Left renal pelvis (tissue), 4 donors: Measurements from ENCODE around the gene IFFO2. TPM values are rescaled to one million over a fixed set of nuclear protein-coding genes. Genes with fewer than 3 reads are reported as not detected.
"Not testable (repeated sequence)": the region's sequence is repeated elsewhere in the genome, so short reads cannot be mapped to it uniquely, and the experiment has no call there.

Source experiments
- DNase-seq, 4 donors: peaks; one replicate each; pipeline ENCODE4 v3.0.0-alpha.2; 2013; ENCODE audit warnings: low read depth in 4 of 4, low spot score in 3 of 4
- polyA plus RNA-seq, 4 donors: library from polyadenylated mRNA; unstranded; fragments of 120-200 nt; gene quantifications; one replicate each; pipeline ENCODE4 v1.2.1, GENCODE V29; 2013; ENCODE audit not compliant: insufficient read length in 4 of 4

The IFFO2 gene
- polyA plus RNA-seq, 4 donors = 8.7 to 28.7 (median 23.9) TPM

- no peak for DNase-seq
These were observed 75.9 kb downstream of the IFFO2 start for GRCh38 chr1:18880585-18880984.

- DNase-seq = peak in 2 of 4 donors; percentile 43 to 57
These were observed 76.6 kb downstream of the IFFO2 start for GRCh38 chr1:18879791-18880309.

DNA sequence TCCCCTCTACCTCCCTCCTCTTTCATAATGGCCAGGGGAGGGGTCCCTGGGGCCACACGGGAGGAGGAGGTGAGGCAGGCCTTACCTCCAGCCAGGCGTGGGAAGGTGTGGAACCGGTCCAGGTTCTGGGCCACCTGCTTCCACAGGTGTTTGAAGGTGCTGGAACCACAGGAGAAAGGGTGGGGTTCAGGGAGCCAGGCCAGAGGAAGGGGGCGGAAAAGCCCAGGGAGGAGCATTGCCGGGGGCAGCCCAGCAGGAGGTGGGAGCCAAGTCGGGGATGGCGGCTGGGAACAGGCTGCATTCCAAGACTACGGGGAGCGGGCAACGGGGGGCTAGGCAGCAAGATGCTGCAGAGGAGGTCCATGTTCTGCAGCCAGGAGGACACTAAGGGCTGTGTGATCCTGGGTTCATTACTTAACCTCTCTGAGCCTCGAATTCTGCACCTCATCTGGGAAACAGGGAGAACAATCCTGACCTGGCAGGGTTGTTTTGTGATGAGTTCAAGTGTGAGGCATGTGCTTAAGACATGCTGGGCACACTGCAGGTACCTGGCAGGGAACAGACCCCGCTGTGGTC is 77.2 kb downstream of the IFFO2 start:
- no peak for DNase-seq

DNA sequence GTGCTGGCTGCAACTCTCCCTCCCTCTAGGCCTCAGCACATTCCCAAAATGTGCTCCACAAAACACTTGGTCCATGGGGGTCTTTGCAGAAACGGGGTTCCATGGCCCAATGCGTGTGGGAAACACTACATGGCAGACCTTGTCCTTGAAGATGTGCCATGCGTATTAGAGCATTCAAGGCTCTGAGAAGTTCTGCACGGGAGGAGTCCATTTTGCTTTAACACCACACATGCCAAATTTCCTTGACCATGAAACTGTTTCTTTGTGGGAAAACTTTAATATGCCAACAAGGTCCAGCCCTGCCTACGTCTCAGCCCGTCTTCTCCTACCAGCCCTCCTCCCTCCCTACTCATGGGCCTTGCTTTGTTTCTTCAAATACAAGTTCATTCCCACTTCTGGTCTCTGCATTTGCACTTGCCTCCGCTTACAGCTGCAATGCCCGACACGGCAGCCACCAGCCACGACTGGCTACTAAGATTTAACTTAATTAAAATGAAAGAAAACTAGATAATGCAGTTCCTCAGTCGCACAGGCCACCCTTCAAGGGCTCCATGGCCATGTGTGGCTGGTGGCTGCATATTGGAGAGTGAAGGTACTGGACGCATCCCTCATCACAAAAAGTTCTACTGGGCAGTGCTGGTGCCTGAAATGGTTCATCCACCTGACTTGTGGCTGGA is 77.8 kb downstream of the IFFO2 start:
- DNase-seq = no peak

- no peak for DNase-seq
These were observed 79.2 kb downstream of the IFFO2 start for GRCh38 chr1:18877282-18877681.

GRCh38 chr1:18876210-18876609 is 80.3 kb downstream of the IFFO2 start:
- no peak for DNase-seq

GRCh38 chr1:18875796-18876128 is 80.7 kb downstream of the IFFO2 start:
- no peak for DNase-seq

- DNase-seq = peak; percentile 53 to 74 (median 61)
These were observed 81.2 kb downstream of the IFFO2 start for GRCh38 chr1:18875107-18875795.

DNA sequence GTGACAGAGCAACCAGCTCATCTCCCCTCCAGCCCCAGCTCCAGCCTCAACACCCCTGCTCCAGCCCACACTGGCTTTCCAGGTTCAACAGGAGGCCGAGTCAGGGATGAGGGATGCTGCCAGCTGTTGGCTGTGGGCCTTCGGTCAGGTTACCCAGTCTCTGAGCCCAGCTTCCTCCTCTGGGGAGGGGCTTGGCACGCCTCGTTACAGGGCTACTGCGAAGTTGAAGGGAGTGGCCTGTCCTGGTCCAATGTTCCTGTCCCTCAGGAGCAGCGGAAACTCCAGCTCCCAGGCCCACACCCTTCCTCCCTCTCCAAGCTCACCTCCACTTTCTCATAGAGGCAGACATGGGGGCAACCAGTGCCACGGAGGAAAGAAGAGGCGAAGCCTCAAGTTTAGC is 81.9 kb downstream of the IFFO2 start:
- DNase-seq = no peak

- no peak for DNase-seq
These were observed 82.4 kb downstream of the IFFO2 start for GRCh38 chr1:18874036-18874435.

- no peak for DNase-seq
These were observed 84.3 kb downstream of the IFFO2 start for GRCh38 chr1:18872071-18872611.

- no peak for DNase-seq
These were observed 84.9 kb downstream of the IFFO2 start for GRCh38 chr1:18871401-18872070.

- DNase-seq = no peak
These were observed 85.5 kb downstream of the IFFO2 start for GRCh38 chr1:18870957-18871356.

- not testable (repeated sequence) for DNase-seq
These were observed 85.9 kb downstream of the IFFO2 start for GRCh38 chr1:18870595-18870865.

- no peak for DNase-seq
These were observed 86.5 kb downstream of the IFFO2 start for GRCh38 chr1:18869847-18870594.

- no peak for DNase-seq
These were observed 87.6 kb downstream of the IFFO2 start for GRCh38 chr1:18868801-18869424.

DNA sequence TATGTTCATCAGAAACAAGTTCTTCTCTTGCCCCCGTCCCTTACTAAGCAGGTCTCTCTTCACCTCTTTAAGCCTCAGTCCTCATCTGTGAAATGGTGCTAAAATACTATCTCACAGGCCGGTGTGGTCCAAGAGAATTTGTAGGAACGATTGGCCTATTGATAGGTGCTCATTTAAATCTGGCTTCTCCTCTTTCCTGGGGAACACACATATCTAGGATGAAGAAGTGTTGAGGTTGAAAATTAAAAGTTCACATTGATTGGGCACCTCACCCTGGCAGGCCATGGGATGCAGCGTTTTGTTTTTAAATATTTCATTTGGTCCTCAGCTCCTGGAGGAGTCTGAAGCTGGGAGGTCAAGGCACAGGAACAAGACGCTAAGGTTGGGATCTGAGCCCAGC is 88.1 kb downstream of the IFFO2 start:
- no peak for DNase-seq

DNA sequence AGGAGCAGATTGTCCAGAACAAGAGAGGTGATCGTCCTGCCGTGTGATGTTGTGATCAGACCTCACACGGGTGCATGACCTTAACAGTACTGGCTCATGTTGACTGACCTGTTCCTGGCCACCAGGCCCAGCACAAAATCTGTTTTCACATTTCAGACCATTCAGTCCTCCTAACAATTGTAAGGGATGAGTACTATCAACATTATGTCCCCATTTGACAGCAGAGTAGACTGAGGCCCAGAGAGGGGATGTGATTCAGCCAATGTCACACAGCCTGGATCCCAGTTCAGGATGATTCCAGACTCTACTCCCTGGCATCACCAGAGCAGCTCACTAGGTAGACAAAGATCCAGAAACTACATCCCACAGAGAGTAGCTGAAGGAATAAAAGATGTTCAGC is 89.6 kb downstream of the IFFO2 start:
- no peak for DNase-seq

DNA sequence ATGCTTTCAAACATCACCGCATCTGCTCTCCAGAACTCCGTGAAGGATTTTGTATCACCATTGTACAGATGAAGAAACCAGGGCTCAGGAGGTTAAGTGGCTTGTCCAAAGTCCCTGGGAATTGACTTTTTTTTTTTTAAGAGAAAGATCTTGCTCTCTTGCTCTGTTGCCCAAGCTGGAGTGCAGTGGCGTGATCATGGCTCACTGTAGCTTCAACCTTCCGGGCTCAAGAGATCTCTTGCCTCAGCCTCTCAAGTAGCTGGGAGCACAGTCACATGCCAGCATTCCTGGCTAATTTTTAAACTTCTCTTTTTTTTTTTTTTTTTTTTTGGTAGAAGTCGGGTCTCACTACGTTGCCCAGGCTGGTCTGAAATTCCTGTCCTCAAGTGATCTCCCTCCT is 90.2 kb downstream of the IFFO2 start:
- no peak for DNase-seq

DNA sequence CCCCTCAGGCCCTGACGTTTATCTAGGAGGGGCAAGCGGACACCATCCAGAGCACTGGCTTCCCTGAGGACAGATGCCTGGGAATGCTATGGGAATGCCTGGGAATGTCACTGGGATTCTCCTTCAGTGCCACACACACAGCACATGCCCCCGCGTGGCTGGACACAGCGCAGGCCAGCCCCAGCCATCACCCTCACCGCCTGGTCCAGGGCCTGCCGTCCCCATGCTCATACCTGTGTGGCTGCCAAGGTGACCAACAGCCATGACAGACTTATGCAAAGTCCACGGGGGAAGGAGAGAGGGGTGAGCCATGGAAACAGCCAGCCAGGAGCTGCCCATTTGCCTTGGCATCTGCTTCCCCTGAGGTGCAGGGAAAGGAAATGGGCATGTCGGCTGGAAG is 91.3 kb downstream of the IFFO2 start:
- no peak for DNase-seq
